ENCODE measurements around the gene NR3C2. TPM values are rescaled to one million over a fixed set of nuclear protein-coding genes. Genes with fewer than 3 reads are reported as not detected.

Gene NR3C2
- total RNA-seq, 1 experiment from 2014 or later = 14.2 TPM

DNA sequence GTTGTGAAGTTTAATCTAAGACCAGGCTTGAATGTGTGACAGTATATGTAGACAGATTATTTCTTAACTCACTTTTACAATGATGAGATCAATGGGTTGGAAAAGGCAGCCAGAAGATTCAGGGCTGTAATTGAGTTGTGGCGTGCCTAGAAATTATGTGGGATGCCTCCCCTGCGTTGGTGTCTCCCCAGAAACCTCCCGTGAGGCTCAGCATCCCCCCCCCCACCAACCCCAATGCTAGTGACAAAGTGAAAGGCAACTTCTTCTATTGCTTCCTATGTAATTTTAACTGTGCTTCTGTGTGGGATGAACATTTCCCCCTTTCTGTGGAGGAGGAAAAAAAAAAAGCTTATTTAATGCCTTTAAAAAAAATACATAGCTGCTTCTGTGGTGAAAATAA, 412.4 kb downstream of the NR3C2 start:
- Mint-ChIP-seq H3K36me3 (ENCODE audit: insufficient read depth, unreplicated experiment) (no peaks in the 10 kb centered on the region), H3K4me3 (ENCODE audit: low read depth, unreplicated experiment) (no peak overlapping the region), H3K27me3 (ENCODE audit: unreplicated experiment) (no peaks in the 10 kb centered on the region), H3K4me1 (ENCODE audit: low read depth, unreplicated experiment) (no peaks in the 10 kb centered on the region), H3K27ac (ENCODE audit: unreplicated experiment) (no peak overlapping the region), H3K9me3 (ENCODE audit: low read depth, unreplicated experiment) (peaks cover 2% of the 10 kb centered on the region)
- CTCF ChIA-PET = interaction anchor here (0.6 kb wide), 3 partner anchors 16 to 1871 kb away, joined by 3 to 7 read pairs (median 3); no protein-coding TSS in a partner anchor
- no peak for DNase-seq
- TF ChIP-seq, protein P1, sequence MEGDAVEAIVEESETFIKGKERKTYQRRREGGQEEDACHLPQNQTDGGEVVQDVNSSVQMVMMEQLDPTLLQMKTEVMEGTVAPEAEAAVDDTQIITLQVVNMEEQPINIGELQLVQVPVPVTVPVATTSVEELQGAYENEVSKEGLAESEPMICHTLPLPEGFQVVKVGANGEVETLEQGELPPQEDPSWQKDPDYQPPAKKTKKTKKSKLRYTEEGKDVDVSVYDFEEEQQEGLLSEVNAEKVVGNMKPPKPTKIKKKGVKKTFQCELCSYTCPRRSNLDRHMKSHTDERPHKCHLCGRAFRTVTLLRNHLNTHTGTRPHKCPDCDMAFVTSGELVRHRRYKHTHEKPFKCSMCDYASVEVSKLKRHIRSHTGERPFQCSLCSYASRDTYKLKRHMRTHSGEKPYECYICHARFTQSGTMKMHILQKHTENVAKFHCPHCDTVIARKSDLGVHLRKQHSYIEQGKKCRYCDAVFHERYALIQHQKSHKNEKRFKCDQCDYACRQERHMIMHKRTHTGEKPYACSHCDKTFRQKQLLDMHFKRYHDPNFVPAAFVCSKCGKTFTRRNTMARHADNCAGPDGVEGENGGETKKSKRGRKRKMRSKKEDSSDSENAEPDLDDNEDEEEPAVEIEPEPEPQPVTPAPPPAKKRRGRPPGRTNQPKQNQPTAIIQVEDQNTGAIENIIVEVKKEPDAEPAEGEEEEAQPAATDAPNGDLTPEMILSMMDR (IDR thresholded peaks at IDR 0.05; ENCODE audit: unreplicated experiment) = no peak
- no TSS peak for BruUV-seq (replicated peaks)
- intact Hi-C loops (cut with micrococcal nuclease; ENCODE audit: unreplicated experiment) = no loop called here
